ENCODE results near the gene AUTS2.

The AUTS2 gene

DNA sequence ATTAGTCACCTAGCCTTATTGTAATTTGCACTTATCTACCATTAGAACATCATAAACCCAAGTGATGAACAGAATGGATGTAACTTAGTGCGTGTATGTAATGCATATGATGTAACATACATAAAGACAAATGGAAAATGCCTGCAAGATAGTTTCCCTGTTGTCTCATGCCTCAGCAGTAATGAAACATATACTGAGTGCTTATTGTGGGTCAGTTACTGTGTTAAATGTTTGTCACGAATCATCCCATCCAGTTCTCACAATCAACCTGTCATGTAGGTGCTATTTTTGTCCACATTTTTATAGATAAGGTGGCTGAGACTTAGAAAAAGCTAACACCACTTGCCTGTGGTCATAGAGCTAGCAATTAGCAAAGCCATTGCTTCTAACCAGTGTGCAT lies 350.8 kb downstream of the AUTS2 start:
- no peak overlapping the region for H3K27ac ChIP-seq (ENCODE audit: extremely low read depth, low read depth, low read length)
- ChIA-PET POLR2A (no interaction called here), CTCF (no interaction called here)
- no peak for TF ChIP-seq RBAK (tag by site-specific recombination; IDR thresholded peaks at IDR 0.05)
- peak; percentile 25; the same call in 1 of the 2 replicates for TF ChIP-seq ZEB2 (tag by site-specific recombination; IDR thresholded peaks at IDR 0.05)
- TF ChIP-seq FEZF1 (tag by site-specific recombination; IDR thresholded peaks at IDR 0.05) = 0 out of 2 replicates have a peak, but pooled peaks have one; percentile 12
- TF ChIP-seq ZNF2 (tag by site-specific recombination; IDR thresholded peaks at IDR 0.05) = no peak
- TF ChIP-seq, protein P1, sequence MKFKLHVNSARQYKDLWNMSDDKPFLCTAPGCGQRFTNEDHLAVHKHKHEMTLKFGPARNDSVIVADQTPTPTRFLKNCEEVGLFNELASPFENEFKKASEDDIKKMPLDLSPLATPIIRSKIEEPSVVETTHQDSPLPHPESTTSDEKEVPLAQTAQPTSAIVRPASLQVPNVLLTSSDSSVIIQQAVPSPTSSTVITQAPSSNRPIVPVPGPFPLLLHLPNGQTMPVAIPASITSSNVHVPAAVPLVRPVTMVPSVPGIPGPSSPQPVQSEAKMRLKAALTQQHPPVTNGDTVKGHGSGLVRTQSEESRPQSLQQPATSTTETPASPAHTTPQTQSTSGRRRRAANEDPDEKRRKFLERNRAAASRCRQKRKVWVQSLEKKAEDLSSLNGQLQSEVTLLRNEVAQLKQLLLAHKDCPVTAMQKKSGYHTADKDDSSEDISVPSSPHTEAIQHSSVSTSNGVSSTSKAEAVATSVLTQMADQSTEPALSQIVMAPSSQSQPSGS (tag by site-specific recombination; IDR thresholded peaks at IDR 0.05; ENCODE audit: low read depth) = peak; percentile 57
- TF ChIP-seq, protein P2, sequence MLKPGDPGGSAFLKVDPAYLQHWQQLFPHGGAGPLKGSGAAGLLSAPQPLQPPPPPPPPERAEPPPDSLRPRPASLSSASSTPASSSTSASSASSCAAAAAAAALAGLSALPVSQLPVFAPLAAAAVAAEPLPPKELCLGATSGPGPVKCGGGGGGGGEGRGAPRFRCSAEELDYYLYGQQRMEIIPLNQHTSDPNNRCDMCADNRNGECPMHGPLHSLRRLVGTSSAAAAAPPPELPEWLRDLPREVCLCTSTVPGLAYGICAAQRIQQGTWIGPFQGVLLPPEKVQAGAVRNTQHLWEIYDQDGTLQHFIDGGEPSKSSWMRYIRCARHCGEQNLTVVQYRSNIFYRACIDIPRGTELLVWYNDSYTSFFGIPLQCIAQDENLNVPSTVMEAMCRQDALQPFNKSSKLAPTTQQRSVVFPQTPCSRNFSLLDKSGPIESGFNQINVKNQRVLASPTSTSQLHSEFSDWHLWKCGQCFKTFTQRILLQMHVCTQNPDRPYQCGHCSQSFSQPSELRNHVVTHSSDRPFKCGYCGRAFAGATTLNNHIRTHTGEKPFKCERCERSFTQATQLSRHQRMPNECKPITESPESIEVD (tag by site-specific recombination; IDR thresholded peaks at IDR 0.05) = peak; percentile 73
- H3K4me3 ChIP-seq (ENCODE audit: low read depth, low read length) = no peak overlapping the region
- no peaks in the 10 kb centered on the region for H3K36me3 ChIP-seq (ENCODE audit: control insufficient read depth in 2 of 2, insufficient read depth in 1 of 2, low read length in 2 of 2)
- no peaks in the 10 kb centered on the region for H3K9me3 ChIP-seq (ENCODE audit: control insufficient read depth, insufficient read depth, low read depth, low read length)
- H3K4me1 ChIP-seq (ENCODE audit: control insufficient read depth, insufficient read depth, low read length) = peaks cover 34% of the 10 kb centered on the region

DNA sequence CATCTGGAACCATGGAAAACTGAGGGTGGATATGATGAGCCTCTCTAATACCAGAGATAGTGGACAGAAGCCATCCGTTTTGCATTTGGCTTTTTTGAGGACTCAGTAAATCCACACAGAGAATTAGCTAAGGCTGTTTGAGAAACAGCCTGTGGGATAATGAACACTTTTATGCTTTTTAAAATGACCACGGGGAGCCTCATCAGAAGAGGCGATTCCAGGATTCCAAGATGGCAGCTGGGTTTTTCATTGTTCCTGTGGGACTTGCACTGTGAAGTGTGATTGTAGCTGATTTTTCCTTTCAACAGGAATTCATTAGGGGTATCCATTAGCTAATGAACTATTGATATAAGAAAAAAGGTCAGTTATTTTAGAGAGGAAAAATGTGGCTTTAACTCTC lies 353.2 kb downstream of the AUTS2 start:
- ChIA-PET CTCF (no interaction called here), POLR2A (no interaction called here)
- TF ChIP-seq ZNF292 (tag by site-specific recombination; IDR thresholded peaks at IDR 0.05; ENCODE audit: borderline replicate concordance, low read depth) (no peak), ZNF621 (tag by site-specific recombination; IDR thresholded peaks at IDR 0.05) (no peak), ZSCAN30 (tag by site-specific recombination; IDR thresholded peaks at IDR 0.05) (no peak), ZNF777 (tag by site-specific recombination; IDR thresholded peaks at IDR 0.05; ENCODE audit: borderline replicate concordance) (no peak), SALL2 (tag by site-specific recombination; IDR thresholded peaks at IDR 0.05; ENCODE audit: borderline replicate concordance) (no peak)
- Histone ChIP-seq H3K36me3 (ENCODE audit: control insufficient read depth in 2 of 2, insufficient read depth in 1 of 2, low read length in 2 of 2) (no peaks in the 10 kb centered on the region), H3K4me1 (ENCODE audit: control insufficient read depth, insufficient read depth, low read length) (peaks cover 38% of the 10 kb centered on the region), H3K27ac (ENCODE audit: extremely low read depth, low read depth, low read length) (no peak overlapping the region), H3K9me3 (ENCODE audit: control insufficient read depth, insufficient read depth, low read depth, low read length) (no peaks in the 10 kb centered on the region), H3K4me3 (ENCODE audit: low read depth, low read length) (no peak overlapping the region)

DNA sequence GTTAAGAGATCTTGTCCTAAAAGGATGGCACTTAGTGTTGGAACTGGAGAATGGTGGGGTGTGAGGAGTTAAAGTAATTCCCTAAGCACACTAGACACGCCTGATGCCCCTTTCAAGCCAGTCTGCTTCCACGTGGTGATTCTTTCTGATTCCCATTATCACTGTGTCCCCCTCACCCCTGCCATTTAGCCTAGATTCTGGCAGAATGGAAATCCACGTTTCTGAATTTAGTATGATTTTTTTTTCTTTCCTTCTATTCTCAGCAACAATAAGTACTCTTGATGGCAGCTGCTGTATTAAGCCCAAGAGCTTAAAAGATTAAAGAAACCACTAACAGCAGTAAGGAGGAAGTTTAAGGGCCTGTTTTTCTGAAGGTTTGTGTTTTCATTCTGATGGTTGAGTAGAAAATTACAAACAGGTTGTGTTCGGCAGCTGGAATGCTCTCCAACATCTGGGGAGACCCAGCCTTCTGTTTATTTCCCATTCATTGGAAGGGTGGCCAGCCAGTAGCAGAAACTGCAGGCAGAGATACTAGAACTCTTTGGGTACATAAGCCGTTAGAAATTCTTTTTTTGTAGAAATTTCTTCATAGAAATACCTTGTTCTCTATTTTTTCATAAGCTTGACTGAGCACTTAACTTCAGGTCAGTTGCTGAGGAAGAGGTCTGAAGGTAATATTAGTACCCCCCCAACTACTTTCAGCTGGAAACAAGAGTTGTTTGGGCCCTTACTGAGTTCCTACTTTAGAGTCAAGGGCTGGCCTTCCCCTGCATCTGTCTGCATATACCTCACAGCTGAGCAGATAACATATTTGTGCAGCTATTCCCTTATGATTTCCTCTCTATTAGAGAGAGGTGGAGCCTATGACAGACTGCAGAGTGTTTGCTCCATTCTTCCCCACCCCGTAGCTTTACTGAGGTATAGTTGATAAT lies 355.1 kb downstream of the AUTS2 start:
- Histone ChIP-seq H3K27ac (ENCODE audit: extremely low read depth, low read depth, low read length) (no peak overlapping the region), H3K36me3 (ENCODE audit: control insufficient read depth in 2 of 2, insufficient read depth in 1 of 2, low read length in 2 of 2) (no peaks in the 10 kb centered on the region), H3K9me3 (ENCODE audit: control insufficient read depth, insufficient read depth, low read depth, low read length) (no peaks in the 10 kb centered on the region), H3K4me3 (ENCODE audit: low read depth, low read length) (no peak overlapping the region), H3K4me1 (ENCODE audit: control insufficient read depth, insufficient read depth, low read length) (peaks cover 42% of the 10 kb centered on the region)
- ChIA-PET POLR2A (interaction anchor here (0.6 kb wide), 1 partner anchor 63 kb away, joined by 4 read pairs; no protein-coding TSS in a partner anchor), CTCF (interaction anchor here (1.4 kb wide), 1 partner anchor 17 kb away, joined by 4 read pairs; no protein-coding TSS in a partner anchor)
- TF ChIP-seq ZNF121 (tag by site-specific recombination; IDR thresholded peaks at IDR 0.05) (no peak), ZNF521 (tag by site-specific recombination; IDR thresholded peaks at IDR 0.05) (no peak), MZF1 (tag by site-specific recombination; IDR thresholded peaks at IDR 0.05; ENCODE audit: borderline replicate concordance) (no peak), GLI4 (tag by site-specific recombination; IDR thresholded peaks at IDR 0.05) (no peak), TCF7L2 (IDR thresholded peaks at IDR 0.05; ENCODE audit: borderline replicate concordance, low read depth, low read length) (no peak), ZNF2 (tag by site-specific recombination; IDR thresholded peaks at IDR 0.05) (no peak), ZNF610 (tag by site-specific recombination; IDR thresholded peaks at IDR 0.05; ENCODE audit: borderline replicate concordance) (no peak)
- TF ChIP-seq, protein P3, sequence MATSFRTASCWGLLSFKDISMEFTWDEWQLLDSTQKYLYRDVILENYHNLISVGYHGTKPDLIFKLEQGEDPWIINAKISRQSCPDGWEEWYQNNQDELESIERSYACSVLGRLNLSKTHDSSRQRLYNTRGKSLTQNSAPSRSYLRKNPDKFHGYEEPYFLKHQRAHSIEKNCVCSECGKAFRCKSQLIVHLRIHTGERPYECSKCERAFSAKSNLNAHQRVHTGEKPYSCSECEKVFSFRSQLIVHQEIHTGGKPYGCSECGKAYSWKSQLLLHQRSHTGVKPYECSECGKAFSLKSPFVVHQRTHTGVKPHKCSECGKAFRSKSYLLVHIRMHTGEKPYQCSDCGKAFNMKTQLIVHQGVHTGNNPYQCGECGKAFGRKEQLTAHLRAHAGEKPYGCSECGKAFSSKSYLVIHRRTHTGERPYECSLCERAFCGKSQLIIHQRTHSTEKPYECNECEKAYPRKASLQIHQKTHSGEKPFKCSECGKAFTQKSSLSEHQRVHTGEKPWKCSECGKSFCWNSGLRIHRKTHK (tag by site-specific recombination; IDR thresholded peaks at IDR 0.05) = no peak
